ENCODE measurements around the gene PORCN. TPM values are rescaled to one million over a fixed set of nuclear protein-coding genes. Genes with fewer than 3 reads are reported as not detected.

Gene PORCN
- total RNA-seq, 2 experiments from 2014 or later, result 23.9 to 24.1 TPM

GRCh38 chrX:48471504-48471903, 37.3 kb upstream of the PORCN start:
- Mint-ChIP-seq H3K27ac (peak overlapping the region; percentile 6), H3K4me1 (peaks cover 21% of the 10 kb centered on the region), H3K27me3 (no peaks in the 10 kb centered on the region), H3K9me3 (no peaks in the 10 kb centered on the region), H3K36me3 (peaks cover 12% of the 10 kb centered on the region), H3K4me3 (no peak overlapping the region)
- no peak for DNase-seq
- ATAC-seq (ENCODE audit: low read depth), result no peak
- POLR2A ChIA-PET, result interaction anchor here (0.9 kb wide), 1 partner anchor 69 kb away, joined by 3 read pairs; the partner anchor contains the start of gene TBC1D25

GRCh38 chrX:48472225-48472624, 36.6 kb upstream of the PORCN start:
- H3K4me3 Mint-ChIP-seq, result no peak overlapping the region
- peaks cover 4% of the 10 kb centered on the region for H3K36me3 Mint-ChIP-seq
- peaks cover 28% of the 10 kb centered on the region for H3K4me1 Mint-ChIP-seq
- POLR2A ChIA-PET, result interaction anchor here (0.6 kb wide), 1 partner anchor 50 kb away, joined by 3 read pairs; no protein-coding TSS in a partner anchor
- no peaks in the 10 kb centered on the region for H3K27me3 Mint-ChIP-seq
- H3K27ac Mint-ChIP-seq, result no peak overlapping the region
- ATAC-seq (ENCODE audit: low read depth) (no peak), DNase-seq (no peak)
- no peaks in the 10 kb centered on the region for H3K9me3 Mint-ChIP-seq

DNA sequence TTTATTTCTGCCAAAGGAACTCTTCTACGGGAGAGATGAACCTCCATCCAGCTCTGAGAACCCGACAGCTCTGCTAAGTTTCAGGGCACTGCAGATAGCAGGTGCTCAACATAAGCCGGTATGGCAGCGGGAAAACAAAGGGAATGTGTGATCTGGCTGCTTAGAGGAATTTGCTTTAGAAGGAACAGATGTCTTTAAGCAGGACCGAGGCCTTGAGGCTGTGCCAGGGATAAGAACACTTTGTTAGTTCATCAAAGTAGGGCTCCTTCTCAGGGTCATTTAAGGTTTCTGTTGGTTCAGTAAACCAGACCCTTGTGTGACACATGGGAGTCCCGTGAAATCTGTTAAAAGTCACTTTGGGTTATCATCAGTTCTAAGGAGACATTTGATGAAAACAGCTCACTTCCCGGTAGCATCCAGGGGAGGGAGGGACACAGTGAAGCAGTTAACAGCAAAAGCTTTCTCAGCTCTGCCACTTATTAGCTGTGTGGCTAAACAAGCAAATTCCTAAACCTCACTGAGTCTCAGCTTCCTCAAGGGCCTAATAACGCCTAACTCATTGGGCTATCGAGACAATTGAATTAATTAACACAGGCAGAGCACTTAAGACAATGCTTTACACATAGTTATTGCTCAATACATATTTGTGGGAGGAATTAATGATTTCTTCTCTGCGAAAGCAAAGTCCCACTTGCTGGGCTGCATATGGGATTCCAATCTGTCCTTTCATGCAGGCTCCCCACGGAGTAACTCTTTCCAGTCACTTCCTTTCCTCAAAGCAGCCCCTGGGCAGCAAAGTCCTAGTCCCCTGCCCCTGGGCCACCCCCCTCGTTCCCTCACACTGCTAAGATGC, 35.7 kb upstream of the PORCN start:
- no peak overlapping the region for H3K27ac Mint-ChIP-seq
- peaks cover 29% of the 10 kb centered on the region for H3K4me1 Mint-ChIP-seq
- H3K9me3 Mint-ChIP-seq, result no peaks in the 10 kb centered on the region
- H3K27me3 Mint-ChIP-seq, result no peaks in the 10 kb centered on the region
- peaks cover 2% of the 10 kb centered on the region for H3K36me3 Mint-ChIP-seq
- no peak overlapping the region for H3K4me3 Mint-ChIP-seq
- POLR2A ChIA-PET, result no interaction called here
- DNase-seq (no peak), ATAC-seq (ENCODE audit: low read depth) (no peak)

DNA sequence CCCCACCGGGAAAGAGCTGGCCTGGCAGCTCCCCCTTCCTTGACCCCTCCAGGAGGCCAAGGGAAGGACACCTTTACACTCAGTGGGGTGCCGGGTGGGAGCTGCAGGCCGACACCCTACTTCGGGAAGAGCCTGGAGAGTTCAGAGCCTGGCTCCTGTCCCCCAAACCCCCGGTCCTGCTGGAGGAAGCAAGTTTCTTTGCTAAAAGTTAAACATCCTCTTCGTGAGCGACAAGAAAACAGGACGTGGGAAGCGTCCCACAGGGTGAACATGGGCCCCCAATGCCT, 35.1 kb upstream of the PORCN start:
- POLR2A ChIA-PET, result interaction anchor here (0.7 to 1.9 kb wide), 3 partner anchors 35 to 76 kb away, joined by 3 to 11 read pairs (median 4); partner anchors contain the start of genes EBP and PORCN
- H3K9me3 Mint-ChIP-seq, result no peaks in the 10 kb centered on the region

DNA sequence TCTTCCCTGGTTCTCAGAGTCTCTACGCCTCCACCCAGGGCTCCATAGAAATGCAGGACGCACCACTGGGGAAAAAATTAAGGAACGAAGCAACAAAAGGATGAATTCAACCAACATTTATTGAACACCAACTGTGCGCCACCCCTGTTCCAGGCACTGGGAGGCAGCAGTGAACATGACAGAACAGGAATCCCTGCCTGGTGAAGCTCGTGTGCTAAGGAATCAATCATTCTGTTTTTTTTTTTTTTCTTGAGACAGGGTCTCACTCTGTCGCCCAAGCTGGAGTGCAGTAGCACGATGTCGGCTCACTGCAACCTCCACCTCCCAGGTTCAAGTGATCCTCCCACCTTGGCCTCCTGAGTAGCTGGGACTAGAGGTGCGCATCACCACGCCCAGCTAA, 34.7 kb upstream of the PORCN start:
- peak overlapping the region; percentile 54 for H3K27ac Mint-ChIP-seq
- ATAC-seq (ENCODE audit: low read depth) (no peak), DNase-seq (no peak)
- H3K27me3 Mint-ChIP-seq, result no peaks in the 10 kb centered on the region
- peaks cover 2% of the 10 kb centered on the region for H3K36me3 Mint-ChIP-seq
- H3K4me3 Mint-ChIP-seq, result peak overlapping the region; percentile 25
- no peaks in the 10 kb centered on the region for H3K9me3 Mint-ChIP-seq
- H3K4me1 Mint-ChIP-seq, result peaks cover 33% of the 10 kb centered on the region
- POLR2A ChIA-PET, result interaction anchor here (0.7 to 1.9 kb wide), 6 partner anchors 34 to 100 kb away, joined by 3 to 11 read pairs (median 4); partner anchors contain the start of genes EBP, PORCN and RBM3

More for the DNA sequence above, 35.1 kb upstream of the PORCN start:
- DNase-seq (no peak), ATAC-seq (ENCODE audit: low read depth) (no peak)
- peaks cover 32% of the 10 kb centered on the region for H3K4me1 Mint-ChIP-seq
- peaks cover 2% of the 10 kb centered on the region for H3K36me3 Mint-ChIP-seq
- H3K27me3 Mint-ChIP-seq, result no peaks in the 10 kb centered on the region
- H3K4me3 Mint-ChIP-seq, result no peak overlapping the region
- no peak overlapping the region for H3K27ac Mint-ChIP-seq

DNA sequence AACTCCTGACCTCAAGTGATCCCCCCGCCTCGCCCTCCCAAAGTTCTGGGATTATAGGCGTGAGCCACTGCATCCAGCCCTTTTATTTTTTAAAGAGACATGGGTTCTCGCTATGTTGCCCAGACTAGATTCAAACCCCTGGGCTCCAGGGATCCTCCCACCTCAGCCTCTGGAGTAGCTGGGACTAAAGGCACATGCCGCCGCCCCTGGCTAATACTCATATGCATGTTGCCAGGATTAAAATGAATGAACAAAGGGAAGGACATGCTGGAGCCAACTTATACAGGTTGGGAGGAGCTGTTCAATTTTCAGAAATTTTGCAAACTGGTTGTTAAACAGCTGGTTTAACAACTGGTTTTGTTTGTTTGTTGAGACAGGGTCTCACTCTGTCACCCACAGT, 34.2 kb upstream of the PORCN start:
- no peak for DNase-seq
- POLR2A ChIA-PET, result interaction anchor here (0.8 to 1.9 kb wide), 6 partner anchors 34 to 100 kb away, joined by 3 to 11 read pairs (median 4); partner anchors contain the start of genes EBP, PORCN, RBM3 and TBC1D25

DNA sequence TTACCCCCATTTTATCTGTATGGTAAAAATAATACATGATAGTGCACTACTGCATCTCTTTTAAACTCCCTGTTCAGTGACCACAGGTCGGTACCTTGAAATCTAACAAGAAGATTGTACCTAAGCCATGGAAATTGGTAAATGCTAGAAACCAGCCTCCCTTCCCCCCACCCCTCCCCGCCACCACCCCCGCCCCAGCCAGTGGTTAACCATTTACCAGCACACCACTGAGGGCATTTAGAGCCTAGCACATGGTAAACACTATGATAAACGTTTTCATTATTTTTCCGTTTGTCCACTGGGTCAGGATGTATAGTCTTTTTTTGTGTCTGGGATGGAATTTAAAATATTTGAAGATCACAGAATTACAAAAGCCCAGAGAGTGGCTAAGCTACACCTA, 33.5 kb upstream of the PORCN start:
- Mint-ChIP-seq H3K36me3 (peaks cover 3% of the 10 kb centered on the region), H3K4me1 (peaks cover 27% of the 10 kb centered on the region), H3K9me3 (no peaks in the 10 kb centered on the region), H3K4me3 (peak overlapping the region; percentile 96), H3K27ac (peak overlapping the region; percentile 97), H3K27me3 (no peaks in the 10 kb centered on the region)
- POLR2A ChIA-PET, result interaction anchor here (1.1 to 1.9 kb wide), 5 partner anchors 46 to 99 kb away, joined by 3 to 11 read pairs (median 4); partner anchors contain the start of genes EBP, RBM3 and TBC1D25
- DNase-seq (no peak), ATAC-seq (ENCODE audit: low read depth) (no peak)

More for the DNA sequence above, 34.2 kb upstream of the PORCN start:
- Mint-ChIP-seq H3K4me3 (peak overlapping the region; percentile 96), H3K4me1 (peaks cover 30% of the 10 kb centered on the region), H3K9me3 (no peaks in the 10 kb centered on the region), H3K27ac (peak overlapping the region; percentile 97), H3K27me3 (no peaks in the 10 kb centered on the region), H3K36me3 (peaks cover 3% of the 10 kb centered on the region)
- no peak for ATAC-seq (ENCODE audit: low read depth)

GRCh38 chrX:48475774-48476577, 32.8 kb upstream of the PORCN start, which contains the start of gene FTSJ1:
TSS of gene FTSJ1 (plus strand) at chrX:48476199. CDS start at chrX:48478048, 1,849 bp downstream.
- Mint-ChIP-seq H3K27me3 (no peaks in the 10 kb centered on the region), H3K4me3 (peak within 1 kb of the TSS; percentile 96), H3K27ac (peak within 1 kb of the TSS; percentile 97), H3K9me3 (no peaks in the 10 kb centered on the region), H3K4me1 (peaks cover 31% of the 10 kb centered on the region), H3K36me3 (peaks cover 3% of the 10 kb centered on the region)
- DNase-seq, result peak; percentile 79
- peak; percentile 94 for ATAC-seq (ENCODE audit: low read depth)
- POLR2A ChIA-PET, result interaction anchor here (1.4 kb wide), 1 partner anchor 64 kb away, joined by 3 read pairs; the partner anchor contains the start of gene TBC1D25

GRCh38 chrX:48476919-48477318, 31.9 kb upstream of the PORCN start:
- peaks cover 29% of the 10 kb centered on the region for H3K4me1 Mint-ChIP-seq
- POLR2A ChIA-PET, result no interaction called here
- H3K27ac Mint-ChIP-seq, result peak overlapping the region; percentile 97
- H3K9me3 Mint-ChIP-seq, result no peaks in the 10 kb centered on the region
- peaks cover 3% of the 10 kb centered on the region for H3K36me3 Mint-ChIP-seq
- H3K4me3 Mint-ChIP-seq, result peak overlapping the region; percentile 96
- no peak for ATAC-seq (ENCODE audit: low read depth)
- DNase-seq, result no peak
- no peaks in the 10 kb centered on the region for H3K27me3 Mint-ChIP-seq

- Mint-ChIP-seq H3K4me3 (peak overlapping the region; percentile 96), H3K27ac (peak overlapping the region; percentile 97), H3K36me3 (peaks cover 3% of the 10 kb centered on the region), H3K4me1 (peaks cover 29% of the 10 kb centered on the region), H3K9me3 (no peaks in the 10 kb centered on the region), H3K27me3 (no peaks in the 10 kb centered on the region)
- ATAC-seq (ENCODE audit: low read depth) (no peak), DNase-seq (no peak)
- POLR2A ChIA-PET, result interaction anchor here (0.5 kb wide), 2 partner anchors 44 to 89 kb away, joined by 3 to 4 read pairs; no protein-coding TSS in a partner anchor
Observed at GRCh38 chrX:48477960-48478755, 30.6 kb upstream of the PORCN start.

- H3K4me1 Mint-ChIP-seq, result peaks cover 29% of the 10 kb centered on the region
- POLR2A ChIA-PET, result interaction anchor here (0.5 kb wide), 2 partner anchors 43 to 89 kb away, joined by 3 to 4 read pairs; no protein-coding TSS in a partner anchor
- no peak overlapping the region for H3K4me3 Mint-ChIP-seq
- ATAC-seq (ENCODE audit: low read depth), result no peak
- no peaks in the 10 kb centered on the region for H3K27me3 Mint-ChIP-seq
- no peak overlapping the region for H3K27ac Mint-ChIP-seq
- peaks cover 3% of the 10 kb centered on the region for H3K36me3 Mint-ChIP-seq
- DNase-seq, result no peak
- H3K9me3 Mint-ChIP-seq, result no peaks in the 10 kb centered on the region
Observed at GRCh38 chrX:48478806-48479205, 30.0 kb upstream of the PORCN start.

DNA sequence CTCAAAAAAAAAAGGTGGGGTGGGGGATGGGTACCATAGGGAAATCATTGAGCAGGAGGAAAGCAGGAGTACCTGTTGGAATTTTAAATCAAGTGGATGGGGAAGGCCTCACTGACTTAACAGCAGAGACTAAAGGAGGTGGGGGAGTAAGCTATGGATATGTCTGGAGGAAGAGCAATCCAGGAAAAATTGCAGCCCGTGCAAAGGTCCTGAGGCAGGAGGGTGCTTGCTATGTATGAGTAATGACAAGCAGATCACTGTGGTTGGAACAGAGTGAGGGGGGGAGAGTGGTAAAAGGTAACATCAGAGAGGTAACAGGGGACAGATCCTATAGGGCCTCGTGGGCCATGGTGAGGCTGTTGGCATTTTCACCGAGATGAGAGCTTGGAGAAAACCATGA, 28.6 kb upstream of the PORCN start:
- POLR2A ChIA-PET, result no interaction called here
- Mint-ChIP-seq H3K4me1 (peaks cover 23% of the 10 kb centered on the region), H3K9me3 (no peaks in the 10 kb centered on the region), H3K27me3 (no peaks in the 10 kb centered on the region), H3K4me3 (no peak overlapping the region), H3K27ac (no peak overlapping the region), H3K36me3 (peaks cover 3% of the 10 kb centered on the region)
- ATAC-seq (ENCODE audit: low read depth) (no peak), DNase-seq (no peak)

Data from activated naive CD8-positive, alpha-beta T cell treated with anti-CD3 and anti-CD28 coated beads, Interleukin-2, amount 10 ng/mL, durations not matched to agents 7 days and 5 days (primary cell).